Keratinocyte (primary cell): ENCODE measurements around the gene SPRTN. TPM values are rescaled to one million over a fixed set of nuclear protein-coding genes. Genes with fewer than 3 reads are reported as not detected.

Source experiments
- DNase-seq: peaks from one replicate; pipeline ENCODE4 v3.0.0-alpha.2; 2011; ENCODE audit warnings: low read depth, missing footprints, low spot score
- FAIRE-seq: peaks from 2 replicates; lab custom pipeline; 2011; peaks lifted over from hg19 to GRCh38; lab: Jason Lieb, UNC
- H2AFZ ChIP-seq: 2 replicates; pipeline ENCODE4 v1.6.0; 2012; ENCODE audit warnings: low read length, control low read depth, inconsistent platforms; ENCODE audit not compliant: control insufficient read depth
- H3K27ac ChIP-seq: 2 replicates; pipeline ENCODE4 v1.5.1; 2011; ENCODE audit warnings: low read length; ENCODE audit not compliant: control insufficient read depth, insufficient read depth
- H3K27me3 ChIP-seq: 3 replicates; pipeline ENCODE4 v1.6.0; 2011; ENCODE audit warnings: low read length; ENCODE audit not compliant: control insufficient read depth, insufficient read depth; ENCODE audit errors: extremely low read depth
- H3K36me3 ChIP-seq, 2 experiments: 2 replicates in 1 of 2; 3 replicates in 1 of 2; pipeline ENCODE4 v1.5.1; 2011; ENCODE audit warnings: low read length in 2 of 2, mild to moderate bottlenecking in 1 of 2; ENCODE audit not compliant: control insufficient read depth in 2 of 2, insufficient read depth in 2 of 2; ENCODE audit errors: extremely low read depth in 1 of 2
- H3K4me1 ChIP-seq: 3 replicates; pipeline ENCODE4 v1.5.1; 2011; ENCODE audit warnings: low read length; ENCODE audit not compliant: control insufficient read depth, insufficient read depth; ENCODE audit errors: extremely low read depth
- H3K4me2 ChIP-seq: 3 replicates; pipeline ENCODE4 v1.6.0; 2011; ENCODE audit warnings: low read depth, low read length; ENCODE audit not compliant: control insufficient read depth, insufficient read depth; ENCODE audit errors: extremely low read depth
- H3K4me3 ChIP-seq, 3 experiments: fragments of 200-600 bp in 1 of 3; sonication (generic) in 1 of 3; 2 replicates in 2 of 3; 3 replicates in 1 of 3; pipeline ENCODE4 v1.5.1; 2011 to 2016; ENCODE audit warnings: low read length in 3 of 3, mild to moderate bottlenecking in 3 of 3, control low read depth in 2 of 3, inconsistent platforms in 1 of 3, low read depth in 1 of 3, mixed read lengths in 1 of 3, mixed run types in 1 of 3, moderate library complexity in 1 of 3; ENCODE audit not compliant: control insufficient read depth in 2 of 3, insufficient read depth in 2 of 3; ENCODE audit errors: extremely low read depth in 1 of 3
- H3K79me2 ChIP-seq: 2 replicates; pipeline ENCODE4 v1.6.0; 2012; ENCODE audit warnings: low read length; ENCODE audit not compliant: control insufficient read depth, insufficient read depth
- H3K9ac ChIP-seq: 3 replicates; pipeline ENCODE4 v1.6.0; 2011; ENCODE audit warnings: low read length; ENCODE audit not compliant: control insufficient read depth, insufficient read depth; ENCODE audit errors: extremely low read depth
- H3K9me1 ChIP-seq: 3 replicates; pipeline ENCODE4 v1.6.0; 2011; ENCODE audit warnings: low read length; ENCODE audit not compliant: control insufficient read depth, insufficient read depth; ENCODE audit errors: extremely low read depth
- H3K9me3 ChIP-seq: 2 replicates; pipeline ENCODE4 v1.5.1; 2012; ENCODE audit warnings: low read depth, low read length; ENCODE audit not compliant: control insufficient read depth
- H4K20me1 ChIP-seq: 3 replicates; pipeline ENCODE4 v1.6.0; 2011; ENCODE audit warnings: low read length; ENCODE audit not compliant: control insufficient read depth, insufficient read depth; ENCODE audit errors: extremely low read depth
- EZH2 ChIP-seq: IDR thresholded peaks from one replicate; pipeline ENCODE4 v1.6.1; 2012; ENCODE audit warnings: inconsistent platforms, mild to moderate bottlenecking, low read length, moderate library complexity
- dilution Hi-C: fragments of 300-500 bp; cut with MboI; formaldehyde crosslinking; loops from one replicate; pipeline ENCODE4 v1.7.0; 2020; ENCODE audit warnings: low sequenced_read_pairs; ENCODE audit not compliant: extremely low pct_ligation_motif_present
- polyA plus RNA-seq, 5 experiments: library from polyadenylated mRNA; depleted of rRNA in 3 of 5; stranded (reverse) in 3 of 5; stranded (forward) in 1 of 5; unstranded in 1 of 5; fragments of >200 nt; gene quantifications; 1 replicate in 1 of 5; 2 replicates in 3 of 5; 3 replicates in 1 of 5; pipeline versions ENCODE4 v1.2.1 to v1.2.3, GENCODE V29; 2011 to 2012; ENCODE audit warnings: missing spikeins in 2 of 5, low read depth in 1 of 5, low replicate concordance in 1 of 5
- TF ChIP-seq, protein P1 (sequence below), 3 experiments: IDR thresholded peaks in 1 of 3; conservative IDR thresholded peaks in 1 of 3; optimal IDR thresholded peaks in 1 of 3; 2 replicates in 2 of 3; 3 replicates in 1 of 3; pipeline versions ENCODE3 to v1.5.1; 2011; ENCODE audit warnings: low read length in 3 of 3, mild to moderate bottlenecking in 3 of 3, moderate library complexity in 2 of 3, control low read depth in 1 of 3, inconsistent platforms in 1 of 3; ENCODE audit not compliant: insufficient read depth in 2 of 3; ENCODE audit errors: extremely low read depth in 1 of 3

The SPRTN gene
- polyA plus RNA-seq, 1 donor (not counting 4 experiments of a cell fraction or from before 2014, with no cell fraction given): 17.4 TPM

DNA sequence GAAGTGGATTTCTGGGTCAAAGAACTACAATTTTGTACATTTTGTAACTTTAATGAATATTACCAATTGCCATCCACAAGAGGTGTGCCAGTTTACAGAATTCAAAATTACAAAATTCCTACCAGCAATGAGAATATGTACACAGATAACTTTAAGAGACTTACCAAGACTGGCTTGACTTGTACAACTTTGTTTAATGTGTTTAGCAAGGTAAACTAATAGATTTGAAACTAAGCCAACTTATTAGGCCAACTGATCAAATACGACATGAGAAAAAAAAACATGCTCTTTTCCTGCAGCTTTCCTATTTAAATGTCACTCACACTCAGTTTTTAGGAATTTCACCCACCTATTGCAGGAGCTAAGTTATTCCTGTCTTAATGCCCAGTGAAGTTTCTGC is 11.8 kb upstream of the SPRTN start:
- H3K79me2 ChIP-seq: no peaks in the 10 kb centered on the region
- FAIRE-seq (no peak), DNase-seq (no peak)
- TF ChIP-seq EZH2: no peak
- TF ChIP-seq, protein P1, sequence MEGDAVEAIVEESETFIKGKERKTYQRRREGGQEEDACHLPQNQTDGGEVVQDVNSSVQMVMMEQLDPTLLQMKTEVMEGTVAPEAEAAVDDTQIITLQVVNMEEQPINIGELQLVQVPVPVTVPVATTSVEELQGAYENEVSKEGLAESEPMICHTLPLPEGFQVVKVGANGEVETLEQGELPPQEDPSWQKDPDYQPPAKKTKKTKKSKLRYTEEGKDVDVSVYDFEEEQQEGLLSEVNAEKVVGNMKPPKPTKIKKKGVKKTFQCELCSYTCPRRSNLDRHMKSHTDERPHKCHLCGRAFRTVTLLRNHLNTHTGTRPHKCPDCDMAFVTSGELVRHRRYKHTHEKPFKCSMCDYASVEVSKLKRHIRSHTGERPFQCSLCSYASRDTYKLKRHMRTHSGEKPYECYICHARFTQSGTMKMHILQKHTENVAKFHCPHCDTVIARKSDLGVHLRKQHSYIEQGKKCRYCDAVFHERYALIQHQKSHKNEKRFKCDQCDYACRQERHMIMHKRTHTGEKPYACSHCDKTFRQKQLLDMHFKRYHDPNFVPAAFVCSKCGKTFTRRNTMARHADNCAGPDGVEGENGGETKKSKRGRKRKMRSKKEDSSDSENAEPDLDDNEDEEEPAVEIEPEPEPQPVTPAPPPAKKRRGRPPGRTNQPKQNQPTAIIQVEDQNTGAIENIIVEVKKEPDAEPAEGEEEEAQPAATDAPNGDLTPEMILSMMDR (optimal IDR thresholded peaks at IDR 0.05 in 1 of 3, IDR thresholded peaks at IDR 0.05 in 1 of 3, conservative IDR thresholded peaks at IDR 0.05 in 1 of 3; ENCODE audit: extremely low read depth in 1 of 3, insufficient read depth in 2 of 3, low read length in 3 of 3): no peak
- no peaks in the 10 kb centered on the region for H3K36me3 ChIP-seq
- H3K9me3 ChIP-seq: no peaks in the 10 kb centered on the region
- H2AFZ ChIP-seq: no peak overlapping the region
- no peaks in the 10 kb centered on the region for H4K20me1 ChIP-seq
- H3K27ac ChIP-seq: no peak overlapping the region
- no peaks in the 10 kb centered on the region for H3K9me1 ChIP-seq
- no peaks in the 10 kb centered on the region for H3K4me1 ChIP-seq
- H3K4me2 ChIP-seq: no peak overlapping the region
- H3K27me3 ChIP-seq: no peaks in the 10 kb centered on the region
- dilution Hi-C loops: no loop called here
- H3K9ac ChIP-seq: no peak overlapping the region
- H3K4me3 ChIP-seq: no peak overlapping the region

- H3K27ac ChIP-seq: no peak overlapping the region
- H3K4me1 ChIP-seq: peaks cover 2% of the 10 kb centered on the region
- H3K9ac ChIP-seq: no peak overlapping the region
- peaks cover 9% of the 10 kb centered on the region for H3K79me2 ChIP-seq
- TF ChIP-seq EZH2: no peak
- TF ChIP-seq, protein P1 (optimal IDR thresholded peaks at IDR 0.05 in 1 of 3, IDR thresholded peaks at IDR 0.05 in 1 of 3, conservative IDR thresholded peaks at IDR 0.05 in 1 of 3; ENCODE audit: extremely low read depth in 1 of 3, insufficient read depth in 2 of 3, low read length in 3 of 3): no peak
- H3K27me3 ChIP-seq: no peaks in the 10 kb centered on the region
- no peaks in the 10 kb centered on the region for H3K36me3 ChIP-seq
- FAIRE-seq (no peak), DNase-seq (no peak)
- dilution Hi-C loops: no loop called here
- no peaks in the 10 kb centered on the region for H3K9me3 ChIP-seq
- no peaks in the 10 kb centered on the region for H3K9me1 ChIP-seq
- no peaks in the 10 kb centered on the region for H4K20me1 ChIP-seq
- no peak overlapping the region for H3K4me3 ChIP-seq
- no peak overlapping the region for H3K4me2 ChIP-seq
- no peak overlapping the region for H2AFZ ChIP-seq
These were observed 10.5 kb upstream of the SPRTN start for GRCh38 chr1:231327617-231328016.
